GM12865 (cell line): ENCODE data around the gene PDRG1.

Source experiments
- DNase-seq: peaks from one replicate; pipeline ENCODE4 v3.0.0; 2010; ENCODE audit warnings: low read depth
- H3K4me3 ChIP-seq: 2 replicates; pipeline ENCODE4 v1.5.1; 2011; ENCODE audit warnings: mild to moderate bottlenecking, low read depth, low read length, control low read depth
- TF ChIP-seq, protein P1 (sequence below): IDR thresholded peaks from 2 replicates; pipeline ENCODE4 v1.5.1; 2011; ENCODE audit warnings: low read length, control low read depth, low read depth, inconsistent platforms; ENCODE audit not compliant: insufficient read depth; ENCODE audit errors: missing control alignments

Gene PDRG1

DNA sequence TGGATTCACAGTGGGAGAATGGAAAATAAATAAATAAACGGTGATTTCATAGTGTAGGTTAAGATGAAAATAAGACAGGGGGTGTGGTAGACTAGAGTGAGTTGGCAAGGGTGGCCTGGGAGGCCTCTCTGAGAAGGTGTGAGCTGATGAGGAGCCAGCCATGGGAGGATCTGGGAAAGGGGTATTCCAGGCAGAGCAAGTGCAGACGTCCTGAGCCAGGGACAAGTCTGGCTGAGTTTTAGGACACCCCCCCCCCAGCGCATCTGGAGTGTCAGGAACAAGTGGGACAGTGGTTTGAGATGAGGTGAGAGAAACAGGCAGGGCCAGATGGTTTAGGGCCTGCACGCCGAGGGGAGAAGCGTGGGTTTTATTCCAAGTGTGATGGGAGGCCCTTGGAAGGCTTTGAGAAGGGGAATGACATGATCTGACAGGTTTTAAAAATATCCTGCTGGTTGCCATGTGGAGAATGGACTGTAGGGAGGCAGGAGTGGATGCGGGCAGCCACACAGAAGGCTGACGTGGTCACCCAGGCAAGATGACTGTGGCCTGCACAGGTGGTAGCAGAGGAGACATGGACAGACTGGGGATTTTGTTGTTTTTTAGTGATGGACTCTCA is 37.3 kb upstream of the PDRG1 start:
- DNase-seq = no peak
- TF ChIP-seq, protein P1, sequence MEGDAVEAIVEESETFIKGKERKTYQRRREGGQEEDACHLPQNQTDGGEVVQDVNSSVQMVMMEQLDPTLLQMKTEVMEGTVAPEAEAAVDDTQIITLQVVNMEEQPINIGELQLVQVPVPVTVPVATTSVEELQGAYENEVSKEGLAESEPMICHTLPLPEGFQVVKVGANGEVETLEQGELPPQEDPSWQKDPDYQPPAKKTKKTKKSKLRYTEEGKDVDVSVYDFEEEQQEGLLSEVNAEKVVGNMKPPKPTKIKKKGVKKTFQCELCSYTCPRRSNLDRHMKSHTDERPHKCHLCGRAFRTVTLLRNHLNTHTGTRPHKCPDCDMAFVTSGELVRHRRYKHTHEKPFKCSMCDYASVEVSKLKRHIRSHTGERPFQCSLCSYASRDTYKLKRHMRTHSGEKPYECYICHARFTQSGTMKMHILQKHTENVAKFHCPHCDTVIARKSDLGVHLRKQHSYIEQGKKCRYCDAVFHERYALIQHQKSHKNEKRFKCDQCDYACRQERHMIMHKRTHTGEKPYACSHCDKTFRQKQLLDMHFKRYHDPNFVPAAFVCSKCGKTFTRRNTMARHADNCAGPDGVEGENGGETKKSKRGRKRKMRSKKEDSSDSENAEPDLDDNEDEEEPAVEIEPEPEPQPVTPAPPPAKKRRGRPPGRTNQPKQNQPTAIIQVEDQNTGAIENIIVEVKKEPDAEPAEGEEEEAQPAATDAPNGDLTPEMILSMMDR = no peak
- H3K4me3 ChIP-seq = no peak overlapping the region

DNA sequence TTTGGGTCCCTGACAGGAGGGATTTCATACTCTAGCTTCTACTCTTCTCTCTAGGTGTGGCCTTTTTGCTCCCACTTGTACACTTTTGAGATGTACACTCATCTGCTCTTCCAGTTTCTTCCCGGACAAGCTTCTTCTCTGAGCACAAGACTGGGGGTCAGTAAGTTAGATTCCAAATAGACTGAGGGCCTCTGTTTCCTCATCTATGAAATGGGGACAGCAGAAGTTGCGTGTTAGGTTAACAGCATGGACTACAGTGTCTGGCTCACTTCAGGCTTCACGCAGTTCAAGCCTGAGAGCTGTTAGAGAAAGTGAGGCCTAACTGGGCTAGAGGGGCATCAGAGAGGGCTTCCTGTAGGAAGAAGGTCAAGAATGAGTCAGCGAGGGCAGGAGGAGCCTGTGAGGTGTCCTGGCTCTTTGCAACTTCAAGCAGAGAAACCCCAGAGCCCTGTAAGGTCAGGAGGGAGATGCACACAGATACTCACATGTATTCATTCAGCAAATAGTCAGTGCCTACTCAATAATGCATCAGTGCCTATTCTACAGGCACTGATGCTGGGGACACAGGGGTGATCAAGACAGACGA is 36.7 kb upstream of the PDRG1 start:
- TF ChIP-seq, protein P1 = no peak
- H3K4me3 ChIP-seq = no peak overlapping the region
- no peak for DNase-seq

DNA sequence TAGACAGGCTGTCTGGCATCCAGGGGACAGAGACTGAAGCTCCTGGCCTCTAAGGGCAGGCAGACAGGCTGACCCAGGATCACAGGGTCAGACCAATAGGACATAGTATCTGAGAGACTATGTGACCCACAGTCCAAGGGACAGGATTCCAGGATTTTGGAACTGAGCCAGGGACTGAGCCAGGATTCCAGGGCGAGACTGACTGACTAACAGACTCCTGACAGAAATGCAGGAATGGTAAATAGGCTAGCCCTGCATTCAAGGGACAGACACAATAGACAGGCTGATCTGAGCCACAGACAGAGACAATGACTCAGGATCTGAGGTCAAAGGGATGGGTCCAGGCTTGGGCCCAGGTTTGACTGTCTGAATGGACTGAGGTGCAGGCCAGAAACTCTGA is 35.9 kb upstream of the PDRG1 start:
- TF ChIP-seq, protein P1 = no peak
- DNase-seq = no peak

DNA sequence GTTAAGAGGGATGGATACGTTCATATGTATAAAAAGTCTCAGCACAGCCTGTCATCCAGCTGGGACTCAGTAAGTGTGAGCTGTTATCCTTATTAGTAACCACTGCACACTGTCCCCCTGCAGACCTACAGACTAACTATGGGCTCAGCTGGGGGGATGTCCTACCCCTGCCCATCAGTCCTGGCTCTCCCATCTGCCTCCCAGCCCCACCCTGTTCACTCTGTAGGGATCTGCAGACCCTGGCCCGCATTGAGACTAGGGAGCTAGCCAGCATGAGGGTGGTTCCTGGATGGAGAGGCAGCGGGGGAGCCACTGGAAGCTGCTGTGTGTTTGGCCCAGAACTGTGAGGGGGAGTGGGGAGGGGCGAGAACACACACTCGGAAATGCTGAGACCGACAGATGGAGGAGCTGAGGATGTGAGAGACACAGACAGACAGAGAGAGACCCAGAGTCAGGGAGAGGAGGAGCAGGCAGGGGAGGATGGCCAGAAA is 33.2 kb upstream of the PDRG1 start:
- DNase-seq = no peak
- no peak overlapping the region for H3K4me3 ChIP-seq
- TF ChIP-seq, protein P1 = no peak

More for the DNA sequence above, 35.9 kb upstream of the PDRG1 start:
- no peak overlapping the region for H3K4me3 ChIP-seq

DNA sequence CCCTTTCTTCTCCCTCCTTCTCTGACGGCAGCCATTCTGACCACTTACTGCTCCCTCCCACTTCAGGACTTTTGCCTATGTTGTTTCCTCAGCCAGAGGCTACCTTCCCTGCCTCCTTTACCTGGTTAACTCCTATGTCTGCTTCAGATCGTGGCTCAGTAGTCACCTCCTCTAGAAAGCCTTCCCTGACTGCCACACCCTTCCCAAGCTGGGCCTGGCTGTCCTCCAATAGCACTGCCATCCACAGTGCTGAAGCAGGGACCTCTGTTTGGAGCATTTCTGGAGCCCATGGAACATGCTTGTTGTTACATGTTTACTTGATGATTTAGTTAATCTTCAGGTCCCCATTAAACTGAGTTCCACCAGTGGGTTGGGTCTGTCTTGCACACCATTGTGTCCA is 29.9 kb upstream of the PDRG1 start:
- TF ChIP-seq, protein P1 = no peak
- no peak overlapping the region for H3K4me3 ChIP-seq
- no peak for DNase-seq

DNA sequence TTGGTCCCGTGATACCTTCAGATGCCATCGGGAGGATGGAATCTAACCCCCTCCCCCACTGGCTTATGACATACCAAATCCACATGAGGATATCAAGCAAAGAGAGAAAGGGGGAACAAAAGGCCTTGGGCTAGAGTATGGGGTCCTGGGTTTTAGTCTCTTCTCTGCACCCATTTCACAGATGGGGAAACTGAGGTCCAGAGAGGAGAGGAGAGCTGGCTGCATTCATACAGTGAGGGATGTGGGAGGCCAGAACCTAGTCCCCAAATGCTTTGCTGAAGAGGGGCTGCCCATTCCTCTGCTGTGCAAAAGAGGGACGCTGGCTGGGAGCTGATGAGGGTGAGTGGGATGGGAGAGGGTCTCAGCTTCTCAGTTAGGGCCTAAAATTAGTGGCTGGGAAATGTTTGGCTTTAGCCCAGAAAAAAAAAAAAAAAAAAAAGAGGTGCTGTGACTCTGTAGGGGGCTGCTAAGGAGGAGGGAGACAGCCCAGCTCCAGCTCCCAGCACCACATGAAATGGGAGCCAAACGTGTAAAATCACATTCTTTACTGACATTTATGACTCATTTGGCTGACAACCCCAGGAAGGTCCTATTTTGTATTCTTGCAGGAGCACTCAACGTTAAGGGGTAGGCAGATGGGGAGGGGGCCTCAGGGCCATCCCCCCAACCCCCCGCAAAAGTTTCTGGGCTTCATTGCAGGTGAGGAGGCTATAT is 28.0 kb upstream of the PDRG1 start:
- no peak overlapping the region for H3K4me3 ChIP-seq
- DNase-seq = no peak
- TF ChIP-seq, protein P1 = no peak
